ENCODE measurements around the gene ZNF618. TPM values are rescaled to one million over a fixed set of nuclear protein-coding genes. Genes with fewer than 3 reads are reported as not detected.

ZNF618 gene
- total RNA-seq, 1 experiment from 2014 or later, result 1.8 TPM

GRCh38 chr9:113868501-113868900 lies 7.6 kb upstream of the ZNF618 start:
- no peak overlapping the region for H3K27ac ChIP-seq (ENCODE audit: low read length)
- H3K27me3 ChIP-seq (ENCODE audit: control insufficient read depth, insufficient read depth, low read length), result 0 out of 2 replicates have a peak, but pooled peaks cover 4% of the 10 kb centered on the region
- no peak overlapping the region for H3K4me3 ChIP-seq (ENCODE audit: low read depth in 2 of 2, low read length in 2 of 2)
- ChIA-PET POLR2A (no interaction called here), CTCF (no interaction called here)
- TF ChIP-seq SIN3A (IDR thresholded peaks at IDR 0.05; ENCODE audit: borderline replicate concordance, insufficient read depth, low read depth, low read length), result no peak
- no peak for TF ChIP-seq TCF7L2 (IDR thresholded peaks at IDR 0.05; ENCODE audit: low read depth, low read length)
- TF ChIP-seq CTCF (IDR thresholded peaks at IDR 0.05), result no peak
- no peak for TF ChIP-seq POLR2AphosphoS5 (IDR thresholded peaks at IDR 0.05; ENCODE audit: low read depth, low read length)
- no peak for TF ChIP-seq REST (IDR thresholded peaks at IDR 0.05; ENCODE audit: insufficient read depth in 1 of 2, low read depth in 2 of 2, low read length in 1 of 2)
- ATAC-seq (no peak), DNase-seq (ENCODE audit: low read depth, low spot score) (no peak)
- intact Hi-C loops (cut with micrococcal nuclease; ENCODE audit: unreplicated experiment), result no loop called here
- in situ Hi-C loops (cut with HindIII; ENCODE audit: low pct_unique_long_range_greater_than_20kb, low sequenced_read_pairs), result no loop called here
- no peaks in the 10 kb centered on the region for H3K9me3 ChIP-seq (ENCODE audit: control insufficient read depth, insufficient read depth, low read depth, low read length)
- BruUV-seq (replicated peaks), result no TSS peak
- H3K36me3 ChIP-seq (ENCODE audit: control insufficient read depth, insufficient read depth, low read length), result no peaks in the 10 kb centered on the region
- H3K4me1 ChIP-seq (ENCODE audit: control insufficient read depth, insufficient read depth, low read length), result no peaks in the 10 kb centered on the region

GRCh38 chr9:113872485-113873143 lies 3.5 kb upstream of the ZNF618 start:
- ChIA-PET POLR2A (no interaction called here), CTCF (no interaction called here)
- Histone ChIP-seq H3K27ac (ENCODE audit: low read length) (no peak overlapping the region), H3K27me3 (ENCODE audit: control insufficient read depth, insufficient read depth, low read length) (peaks cover 5% of the 10 kb centered on the region; the same call in 1 of the 2 replicates), H3K4me1 (ENCODE audit: control insufficient read depth, insufficient read depth, low read length) (no peaks in the 10 kb centered on the region), H3K4me3 (ENCODE audit: low read depth in 2 of 2, low read length in 2 of 2) (no peak overlapping the region), H3K36me3 (ENCODE audit: control insufficient read depth, insufficient read depth, low read length) (no peaks in the 10 kb centered on the region), H3K9me3 (ENCODE audit: control insufficient read depth, insufficient read depth, low read depth, low read length) (no peaks in the 10 kb centered on the region)
- no TSS peak for BruUV-seq (replicated peaks)
- TF ChIP-seq SIN3A (IDR thresholded peaks at IDR 0.05; ENCODE audit: borderline replicate concordance, insufficient read depth, low read depth, low read length) (no peak), POLR2AphosphoS5 (IDR thresholded peaks at IDR 0.05; ENCODE audit: low read depth, low read length) (no peak), CTCF (IDR thresholded peaks at IDR 0.05) (no peak), REST (IDR thresholded peaks at IDR 0.05; ENCODE audit: insufficient read depth in 1 of 2, low read depth in 2 of 2, low read length in 1 of 2) (no peak), TCF7L2 (IDR thresholded peaks at IDR 0.05; ENCODE audit: low read depth, low read length) (no peak)
- DNase-seq (ENCODE audit: low read depth, low spot score), result no peak
- in situ Hi-C loops (cut with HindIII; ENCODE audit: low pct_unique_long_range_greater_than_20kb, low sequenced_read_pairs), result no loop called here
- ATAC-seq, result no peak
- intact Hi-C loops (cut with micrococcal nuclease; ENCODE audit: unreplicated experiment), result loop anchor here (10.0 kb wide), 1 partner anchor 188 kb away; no protein-coding TSS in a partner anchor

All from Panc1 (cell line).